ENCODE measurements around the gene RPGRIP1.

GRCh38 chr14:21256539-21257393 lies 23.1 kb upstream of the RPGRIP1 start:
- TF ChIP-seq SUZ12 (IDR thresholded peaks at IDR 0.05), result no peak
- TF ChIP-seq NFRKB (IDR thresholded peaks at IDR 0.05), result no peak
- TF ChIP-seq TARDBP (IDR thresholded peaks at IDR 0.05), result no peak
- no peak for TF ChIP-seq FOXK2 (IDR thresholded peaks at IDR 0.05)
- no peak for TF ChIP-seq FOXA1 (IDR thresholded peaks at IDR 0.05)
- TF ChIP-seq SP1 (IDR thresholded peaks at IDR 0.05), result no peak
- TF ChIP-seq L3MBTL2 (conservative IDR thresholded peaks at IDR 0.05), result no peak
- no peak for TF ChIP-seq ELF4 (IDR thresholded peaks at IDR 0.05)
- no peak for TF ChIP-seq CTBP1 (IDR thresholded peaks at IDR 0.05; ENCODE audit: borderline replicate concordance)
- no peak for TF ChIP-seq ZNF384 (IDR thresholded peaks at IDR 0.05)
- no peak for TF ChIP-seq PKNOX1 (IDR thresholded peaks at IDR 0.05)
- no peak for TF ChIP-seq ARNT (IDR thresholded peaks at IDR 0.05)
- no peak for TF ChIP-seq BHLHE40 (IDR thresholded peaks at IDR 0.05; ENCODE audit: borderline replicate concordance)
- TF ChIP-seq HDGF (IDR thresholded peaks at IDR 0.05; ENCODE audit: borderline replicate concordance), result no peak
